Caco-2 (cell line): Measurements from ENCODE around the gene PRCC. TPM values are rescaled to one million over a fixed set of nuclear protein-coding genes. Genes with fewer than 3 reads are reported as not detected.

ENCODE experiments used
- BruUV-seq: library from RNA; stranded (reverse); fragments of 400-500 nt; replicated peaks from 2 replicates; lab custom pipeline; 2021; lab: Mats Ljungman, UMichigan
- CTCF ChIA-PET: fragments of 300-600 bp; sonication (Branson Sonifier 250); formaldehyde crosslinking; loops from one replicate; lab custom pipeline; 2022; ENCODE audit warnings: antibody characterized with exemption; lab: Charles Lee
- POLR2A ChIA-PET: fragments of 300-600 bp; sonication (Branson Sonifier 250); formaldehyde crosslinking; loops from one replicate; lab custom pipeline; 2022; ENCODE audit warnings: antibody characterized with exemption; lab: Charles Lee
- DNase-seq, 2 experiments: peaks; one replicate each; pipeline versions ENCODE4 v3.0.0 to v3.0.0-alpha.2; 2020 to 2022
- H3K27me3 ChIP-seq: replicated peaks from 2 replicates; pipeline ENCODE4 v1.6.0; 2011; ENCODE audit warnings: low read length; ENCODE audit not compliant: control insufficient read depth, insufficient read depth
- H3K36me3 ChIP-seq: 2 replicates; pipeline ENCODE4 v1.5.1; 2011; ENCODE audit warnings: low read length; ENCODE audit not compliant: control insufficient read depth, insufficient read depth
- H3K4me1 ChIP-seq: fragments of 250-450 bp; sonication (Bioruptor Pico); 2 replicates; pipeline ENCODE4 v1.5.1; 2020; ENCODE audit warnings: mild to moderate bottlenecking
- H3K4me3 ChIP-seq: 2 replicates; pipeline ENCODE4 v1.5.1; 2011; ENCODE audit warnings: low read depth, mild to moderate bottlenecking, control low read depth, low read length
- H3K9me3 ChIP-seq: fragments of 250-450 bp; sonication (Bioruptor Pico); 2 replicates; pipeline ENCODE4 v1.5.1; 2020; ENCODE audit warnings: mild to moderate bottlenecking, moderate library complexity
- H3K27ac Mint-ChIP-seq: one replicate; pipeline ENCODE4 v1.8.0; 2022; ENCODE audit warnings: mixed read lengths; ENCODE audit not compliant: unreplicated experiment
- H3K27me3 Mint-ChIP-seq: one replicate; pipeline ENCODE4 v1.8.0; 2022; ENCODE audit warnings: mixed read lengths; ENCODE audit not compliant: insufficient read depth, unreplicated experiment
- H3K36me3 Mint-ChIP-seq: one replicate; pipeline ENCODE4 v1.8.0; 2022; ENCODE audit warnings: mild to moderate bottlenecking, mixed read lengths; ENCODE audit not compliant: insufficient read depth, unreplicated experiment
- H3K4me1 Mint-ChIP-seq: one replicate; pipeline ENCODE4 v1.8.0; 2022; ENCODE audit warnings: low read depth, mixed read lengths; ENCODE audit not compliant: unreplicated experiment
- H3K4me3 Mint-ChIP-seq: one replicate; pipeline ENCODE4 v1.8.0; 2022; ENCODE audit warnings: mild to moderate bottlenecking, moderate library complexity, mixed read lengths; ENCODE audit not compliant: unreplicated experiment
- H3K9me3 Mint-ChIP-seq: one replicate; pipeline ENCODE4 v1.8.0; 2022; ENCODE audit warnings: mixed read lengths; ENCODE audit not compliant: unreplicated experiment
- intact Hi-C: fragments of 100-400 bp; cut with micrococcal nuclease; formaldehyde crosslinking; loops from one replicate; pipeline ENCODE4 v1.10.0; 2022; ENCODE audit not compliant: unreplicated experiment
- total RNA-seq: library from RNA; stranded (reverse); gene quantifications from 2 replicates; pipeline ENCODE4 v1.2.3, GENCODE V29; 2022
- TF ChIP-seq, protein P1 (sequence below), 2 experiments: fragments of 200-600 bp in 1 of 2; IDR thresholded peaks; 1 replicate in 1 of 2; 2 replicates in 1 of 2; pipeline versions ENCODE4 v1.5.1 to v1.8.0; 2011 to 2022; ENCODE audit warnings: antibody characterized with exemption in 1 of 2, control low read depth in 1 of 2, inconsistent platforms in 1 of 2, low read depth in 1 of 2, low read length in 1 of 2, mild to moderate bottlenecking in 1 of 2, moderate library complexity in 1 of 2; ENCODE audit not compliant: insufficient read depth in 1 of 2, severe bottlenecking in 1 of 2, unreplicated experiment in 1 of 2

Gene PRCC
- total RNA-seq, 1 experiment from 2014 or later, result 101 TPM

DNA sequence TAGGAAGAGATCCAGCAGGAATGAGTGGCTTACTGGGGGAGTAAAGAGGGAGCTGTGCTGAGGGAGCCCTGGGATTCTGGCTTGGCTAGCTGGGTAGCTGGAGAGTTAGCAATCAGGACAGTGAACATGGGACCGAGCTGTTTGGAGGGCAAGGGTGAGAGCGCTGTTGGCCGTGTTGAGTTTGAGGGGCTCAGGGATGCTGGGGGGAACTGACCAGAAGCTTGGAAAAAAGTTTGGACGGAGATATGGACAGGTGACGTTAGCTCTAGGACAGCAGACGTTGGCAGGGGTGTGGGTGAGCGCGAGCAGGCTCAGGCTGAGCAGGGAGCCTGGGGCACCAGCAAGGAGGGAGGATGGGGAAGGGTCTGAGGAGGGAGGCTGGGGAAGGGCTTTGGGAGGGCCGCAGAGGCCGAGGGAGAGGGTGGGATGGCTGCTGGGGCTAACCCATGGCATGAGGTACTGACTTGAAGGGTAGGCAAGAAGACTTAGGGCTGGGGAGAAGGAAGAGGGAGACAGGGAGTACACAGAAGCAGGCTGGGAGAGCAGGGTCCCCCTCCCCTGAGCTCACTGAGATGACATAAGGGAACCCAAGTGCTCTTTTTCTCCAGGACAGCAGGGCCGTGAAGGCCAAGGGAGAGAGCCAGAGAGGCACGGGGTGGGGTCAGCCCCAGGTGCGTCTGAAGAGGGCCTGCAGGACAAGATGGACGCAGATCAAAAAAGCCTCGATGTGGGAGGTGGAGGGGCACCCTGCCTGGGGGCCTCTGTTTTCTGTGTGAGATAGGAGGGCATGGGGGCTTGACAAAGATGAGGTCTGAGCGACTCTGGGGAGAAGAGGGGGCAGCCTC is 41.1 kb downstream of the PRCC start:
- H3K27me3 Mint-ChIP-seq, result no peaks in the 10 kb centered on the region
- Histone ChIP-seq H3K27me3 (no peaks in the 10 kb centered on the region), H3K4me3 (no peak overlapping the region), H3K36me3 (no peaks in the 10 kb centered on the region), H3K4me1 (no peaks in the 10 kb centered on the region), H3K9me3 (no peaks in the 10 kb centered on the region)
- no peak for DNase-seq
- H3K4me3 Mint-ChIP-seq, result no peak overlapping the region
- ChIA-PET CTCF (interaction anchor here (1.2 kb wide), 1 partner anchor 52 kb away, joined by 6 read pairs; the partner anchor contains the start of gene NTRK1), POLR2A (no interaction called here)
- H3K27ac Mint-ChIP-seq, result no peak overlapping the region
- intact Hi-C loops, result no loop called here
- H3K4me1 Mint-ChIP-seq, result no peaks in the 10 kb centered on the region
- H3K9me3 Mint-ChIP-seq, result no peaks in the 10 kb centered on the region
- no TSS peak for BruUV-seq
- TF ChIP-seq, protein P1, sequence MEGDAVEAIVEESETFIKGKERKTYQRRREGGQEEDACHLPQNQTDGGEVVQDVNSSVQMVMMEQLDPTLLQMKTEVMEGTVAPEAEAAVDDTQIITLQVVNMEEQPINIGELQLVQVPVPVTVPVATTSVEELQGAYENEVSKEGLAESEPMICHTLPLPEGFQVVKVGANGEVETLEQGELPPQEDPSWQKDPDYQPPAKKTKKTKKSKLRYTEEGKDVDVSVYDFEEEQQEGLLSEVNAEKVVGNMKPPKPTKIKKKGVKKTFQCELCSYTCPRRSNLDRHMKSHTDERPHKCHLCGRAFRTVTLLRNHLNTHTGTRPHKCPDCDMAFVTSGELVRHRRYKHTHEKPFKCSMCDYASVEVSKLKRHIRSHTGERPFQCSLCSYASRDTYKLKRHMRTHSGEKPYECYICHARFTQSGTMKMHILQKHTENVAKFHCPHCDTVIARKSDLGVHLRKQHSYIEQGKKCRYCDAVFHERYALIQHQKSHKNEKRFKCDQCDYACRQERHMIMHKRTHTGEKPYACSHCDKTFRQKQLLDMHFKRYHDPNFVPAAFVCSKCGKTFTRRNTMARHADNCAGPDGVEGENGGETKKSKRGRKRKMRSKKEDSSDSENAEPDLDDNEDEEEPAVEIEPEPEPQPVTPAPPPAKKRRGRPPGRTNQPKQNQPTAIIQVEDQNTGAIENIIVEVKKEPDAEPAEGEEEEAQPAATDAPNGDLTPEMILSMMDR (IDR thresholded peaks at IDR 0.05; ENCODE audit: insufficient read depth in 1 of 2, low read depth in 1 of 2, low read length in 1 of 2, severe bottlenecking in 1 of 2, unreplicated experiment in 1 of 2), result no peak
- peaks cover 5% of the 10 kb centered on the region for H3K36me3 Mint-ChIP-seq

DNA sequence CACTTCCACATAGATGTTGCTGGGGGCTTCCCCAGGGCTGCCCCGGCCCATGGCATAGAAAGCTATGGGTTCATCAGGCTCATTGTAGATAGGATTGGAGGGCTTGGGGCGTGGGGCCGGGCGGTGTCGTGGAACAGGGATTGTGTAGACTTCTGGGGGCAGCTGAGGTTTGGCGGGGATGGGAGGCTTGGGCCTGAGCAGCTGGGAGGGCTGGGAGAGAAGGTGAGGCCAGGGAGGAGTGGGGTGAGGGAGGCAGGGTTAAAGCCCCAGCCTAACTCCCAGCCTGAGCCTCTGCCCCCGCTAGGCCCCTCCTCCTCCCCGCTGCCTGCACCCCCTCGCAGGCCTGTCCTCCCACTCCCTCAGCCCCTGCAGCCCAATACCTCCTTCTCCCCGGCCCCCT is 41.9 kb downstream of the PRCC start:
- BruUV-seq, result no TSS peak
- POLR2A ChIA-PET, result no interaction called here
- H3K27ac Mint-ChIP-seq, result no peak overlapping the region

DNA sequence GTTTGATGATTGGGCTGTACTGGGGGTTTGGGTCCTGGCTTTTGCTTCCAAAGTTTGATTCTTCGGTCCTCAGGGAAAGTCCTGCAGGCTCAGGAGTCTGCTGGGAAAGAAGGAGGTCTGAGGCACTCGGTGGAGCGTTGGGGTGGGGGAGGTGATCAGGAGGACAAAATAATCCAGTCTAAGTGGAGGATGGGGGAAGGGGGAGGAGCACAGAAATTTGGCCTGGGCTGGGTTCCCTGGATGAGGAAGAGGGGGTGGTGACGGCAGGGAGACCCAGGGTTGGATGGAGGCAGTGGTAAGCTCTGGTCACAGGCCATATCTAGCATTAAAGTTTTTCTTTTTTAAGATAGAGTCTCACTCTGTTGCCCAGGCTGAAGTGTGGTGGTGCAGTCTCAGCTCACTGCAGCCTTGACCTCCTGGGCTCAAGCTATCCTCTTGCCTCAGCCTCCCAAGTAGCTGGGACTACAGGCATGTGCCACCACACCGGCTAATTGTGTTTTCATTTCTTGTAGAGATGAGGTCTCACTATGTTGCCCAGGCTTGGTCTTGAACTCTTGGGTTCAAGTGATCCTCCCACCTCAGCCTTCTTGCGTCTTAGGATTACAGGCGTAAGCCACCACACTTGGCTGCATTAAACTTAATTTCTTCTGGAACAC is 42.5 kb downstream of the PRCC start:
- H3K9me3 Mint-ChIP-seq, result no peaks in the 10 kb centered on the region
- Histone ChIP-seq H3K4me1 (peaks cover 7% of the 10 kb centered on the region; the same call in 1 of the 2 replicates), H3K4me3 (no peak overlapping the region), H3K27me3 (no peaks in the 10 kb centered on the region), H3K9me3 (no peaks in the 10 kb centered on the region), H3K36me3 (no peaks in the 10 kb centered on the region)
- intact Hi-C loops, result no loop called here
- peaks cover 5% of the 10 kb centered on the region for H3K36me3 Mint-ChIP-seq
- H3K27me3 Mint-ChIP-seq, result no peaks in the 10 kb centered on the region
- no peaks in the 10 kb centered on the region for H3K4me1 Mint-ChIP-seq
- CTCF ChIA-PET, result interaction anchor here (0.6 kb wide), 2 partner anchors 51 to 114 kb away, joined by 3 read pairs; no protein-coding TSS in a partner anchor
- POLR2A ChIA-PET, result no interaction called here
- no peak overlapping the region for H3K4me3 Mint-ChIP-seq
- DNase-seq, result no peak
- no peak overlapping the region for H3K27ac Mint-ChIP-seq
- no TSS peak for BruUV-seq
- TF ChIP-seq, protein P1 (IDR thresholded peaks at IDR 0.05; ENCODE audit: insufficient read depth in 1 of 2, low read depth in 1 of 2, low read length in 1 of 2, severe bottlenecking in 1 of 2, unreplicated experiment in 1 of 2), result no peak

More for the DNA sequence above, 41.9 kb downstream of the PRCC start:
- no peaks in the 10 kb centered on the region for H3K27me3 ChIP-seq
- no peaks in the 10 kb centered on the region for H3K36me3 ChIP-seq
- Mint-ChIP-seq H3K4me3 (no peak overlapping the region), H3K9me3 (no peaks in the 10 kb centered on the region), H3K36me3 (peaks cover 5% of the 10 kb centered on the region), H3K4me1 (no peaks in the 10 kb centered on the region), H3K27me3 (no peaks in the 10 kb centered on the region)
- intact Hi-C loops, result no loop called here
- TF ChIP-seq, protein P1 (IDR thresholded peaks at IDR 0.05; ENCODE audit: insufficient read depth in 1 of 2, low read depth in 1 of 2, low read length in 1 of 2, severe bottlenecking in 1 of 2, unreplicated experiment in 1 of 2), result no peak
- H3K4me3 ChIP-seq, result no peak overlapping the region
- H3K9me3 ChIP-seq, result no peaks in the 10 kb centered on the region
- DNase-seq, result no peak
- CTCF ChIA-PET, result interaction anchor here (0.6 kb wide), 1 partner anchor 52 kb away, joined by 3 read pairs; no protein-coding TSS in a partner anchor
- H3K4me1 ChIP-seq, result peaks cover 1% of the 10 kb centered on the region; the same call in 1 of the 2 replicates
